T-cell (primary cell): Measurements from ENCODE around the gene DPYD. TPM values are rescaled to one million over a fixed set of nuclear protein-coding genes. Genes with fewer than 3 reads are reported as not detected.

Source experiments
- ATAC-seq, 4 experiments: fragments of 200-7000 bp in 3 of 4; fragments of 150-1000 bp in 1 of 4; cut with Tn5 transposase; replicated peaks in 1 of 4; 1 replicate in 3 of 4; 2 replicates in 1 of 4; pipeline ENCODE4 v1.10.0; 2021; ENCODE audit warnings: moderate library complexity in 3 of 4, mild to moderate bottlenecking in 2 of 4, moderate number of reproducible peaks in 1 of 4
- CTCF ChIA-PET, 2 donors: fragments of 300-600 bp; sonication (Branson Sonifier 250); formaldehyde crosslinking; loops; one replicate each; lab custom pipeline; 2022; ENCODE audit warnings: antibody characterized with exemption in 2 of 2; lab: Charles Lee
- POLR2A ChIA-PET, 2 donors: fragments of 300-600 bp; sonication (Branson Sonifier 250); formaldehyde crosslinking; loops; one replicate each; lab custom pipeline; 2022; ENCODE audit warnings: antibody characterized with exemption in 2 of 2; lab: Charles Lee
- DNase-seq, 35 experiments: peaks; one replicate each; pipeline versions ENCODE4 v3.0.0 to v3.0.0-alpha.2; 2013 to 2023
- H3K27ac ChIP-seq: one replicate; pipeline ENCODE4 v1.5.1; 2013; ENCODE audit warnings: low read length
- H3K27me3 ChIP-seq, 2 experiments: replicated peaks in 1 of 2; 1 replicate in 1 of 2; 2 replicates in 1 of 2; pipeline versions ENCODE4 v1.6.1 to v1.7.0; 2013; ENCODE audit warnings: low read length in 1 of 2, mixed read lengths in 1 of 2; ENCODE audit not compliant: control insufficient read depth in 2 of 2, insufficient read depth in 2 of 2; ENCODE audit errors: extremely low read depth in 1 of 2
- H3K36me3 ChIP-seq, 2 donors: 1 replicate in 1 of 2; 2 replicates in 1 of 2; pipeline versions ENCODE4 v1.6.1 to v1.7.0; 2013; ENCODE audit warnings: low read length in 1 of 2; ENCODE audit not compliant: control insufficient read depth in 2 of 2, insufficient read depth in 1 of 2; ENCODE audit errors: extremely low read depth in 1 of 2
- H3K4me1 ChIP-seq, 2 experiments: 1 replicate in 1 of 2; 2 replicates in 1 of 2; pipeline versions ENCODE4 v1.6.1 to v1.7.0; 2013; ENCODE audit warnings: low read length in 2 of 2, mixed read lengths in 1 of 2; ENCODE audit not compliant: insufficient read depth in 2 of 2, control insufficient read depth in 1 of 2; ENCODE audit errors: extremely low read depth in 1 of 2
- H3K4me3 ChIP-seq, 2 donors: 1 replicate in 1 of 2; 2 replicates in 1 of 2; pipeline versions ENCODE4 v1.5.1 to v1.7.0; 2013; ENCODE audit warnings: mild to moderate bottlenecking in 2 of 2, low read length in 1 of 2, moderate library complexity in 1 of 2; ENCODE audit not compliant: control insufficient read depth in 1 of 2; ENCODE audit errors: extremely low read depth in 1 of 2
- H3K9me3 ChIP-seq: 2 replicates; pipeline ENCODE4 v1.7.0; 2013
- H3K27ac Mint-ChIP-seq, 2 donors: one replicate each; pipeline ENCODE4 v1.8.0; 2020 to 2021; ENCODE audit warnings: mild to moderate bottlenecking in 2 of 2, mixed read lengths in 2 of 2
- H3K27me3 Mint-ChIP-seq, 2 donors: one replicate each; pipeline ENCODE4 v1.8.0; 2021 to 2022; ENCODE audit warnings: mixed read lengths in 2 of 2
- H3K36me3 Mint-ChIP-seq: one replicate; pipeline ENCODE4 v1.8.0; 2021; ENCODE audit warnings: mixed read lengths
- H3K4me1 Mint-ChIP-seq, 3 donors: one replicate each; pipeline ENCODE4 v1.8.0; 2020 to 2022; ENCODE audit warnings: mixed read lengths in 3 of 3, mild to moderate bottlenecking in 1 of 3
- H3K4me3 Mint-ChIP-seq, 3 donors: one replicate each; pipeline ENCODE4 v1.8.0; 2020 to 2022; ENCODE audit warnings: mild to moderate bottlenecking in 3 of 3, mixed read lengths in 3 of 3, moderate library complexity in 3 of 3
- H3K9me3 Mint-ChIP-seq, 3 donors: one replicate each; pipeline ENCODE4 v1.8.0; 2020 to 2022; ENCODE audit warnings: mixed read lengths in 3 of 3
- WGBS: methylation state at CpG from one replicate; pipeline ENCODE4 v1.1.5; 2013; ENCODE audit warnings: missing lambda C conversion rate; ENCODE audit not compliant: insufficient coverage; 5-methylcytosine and 5-hydroxymethylcytosine counted together
- total RNA-seq, 35 experiments: library from RNA in 6 of 35; stranded (reverse) in 6 of 35; fragments of 120-200 nt in 1 of 35; gene quantifications; one replicate each; pipeline versions ENCODE4 v1.2.1 to v1.2.4 and lab custom pipeline; 2013 to 2026

The DPYD gene
- total RNA-seq, 5 donors from 2014 or later (not counting 1 experiment from before 2014, with no cell fraction given), result 39.1 to 74.1 (median 47.8) TPM

DNA sequence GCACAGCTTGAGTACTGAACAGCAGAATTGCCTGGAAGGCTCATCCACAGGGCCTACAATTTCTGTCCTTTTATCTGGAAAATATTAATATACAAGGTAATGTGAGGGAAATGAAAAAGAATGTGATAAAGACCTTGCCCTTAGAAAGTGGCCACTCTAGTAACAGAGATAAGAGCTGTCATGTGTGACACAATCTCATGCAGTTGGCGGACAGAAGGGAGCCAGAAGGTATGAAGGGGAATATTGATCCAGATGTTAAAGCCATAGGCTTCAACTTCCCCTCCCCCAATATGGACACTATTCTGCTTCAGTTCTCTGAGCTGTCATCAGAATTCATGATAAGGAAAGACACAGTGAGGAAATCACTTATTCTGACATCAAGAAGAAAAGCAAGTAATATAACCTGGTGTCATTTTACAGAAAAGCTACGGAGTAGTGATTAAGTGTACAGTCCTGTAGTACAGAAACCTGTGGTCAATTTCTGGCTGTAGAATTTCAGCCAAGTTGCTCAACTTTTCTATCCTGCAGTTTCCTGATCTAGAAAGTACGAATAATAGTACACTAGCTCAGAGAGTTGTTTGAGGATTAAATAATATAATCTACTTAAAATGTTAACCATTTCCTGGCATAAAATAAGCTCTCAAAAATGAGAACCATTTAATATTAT lies 572.1 kb downstream of the DPYD start:
- Histone ChIP-seq H3K36me3 (no peaks in the 10 kb centered on the region), H3K27ac (no peak overlapping the region), H3K9me3 (no peaks in the 10 kb centered on the region), H3K4me3 (no peak overlapping the region), H3K27me3 (no peaks in the 10 kb centered on the region), H3K4me1 (no peaks in the 10 kb centered on the region)
- Mint-ChIP-seq H3K9me3 (no peaks in the 10 kb centered on the region), H3K27me3 (no peaks in the 10 kb centered on the region), H3K4me3 (no peak overlapping the region), H3K36me3 (peaks cover 49% of the 10 kb centered on the region), H3K27ac (no peak overlapping the region), H3K4me1 (no peaks in the 10 kb centered on the region)
- ChIA-PET POLR2A (no interaction called here), CTCF (no interaction called here)
- no peak for DNase-seq
- WGBS, result 100% methylated on average over 1 of the region's 3 CpGs
- ATAC-seq, result no peak

DNA sequence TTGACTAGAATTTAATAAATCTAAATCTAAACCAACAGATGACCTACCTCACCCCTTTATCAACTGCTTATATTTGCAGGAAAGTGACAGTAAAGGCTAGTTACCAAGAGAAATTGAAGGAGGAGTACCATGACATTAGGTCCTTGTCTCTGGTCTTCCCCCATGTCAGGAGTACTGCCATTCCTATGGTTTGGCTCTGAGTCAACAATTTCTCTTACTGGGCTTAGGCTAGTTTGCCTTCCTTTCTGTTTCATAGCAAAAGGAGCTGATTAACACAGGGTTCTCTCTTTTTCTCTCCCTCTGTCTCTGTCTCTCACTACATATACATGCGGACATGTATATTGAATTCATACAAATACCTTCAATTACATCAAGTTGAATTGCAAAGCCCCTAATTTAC lies 579.9 kb downstream of the DPYD start:
- ChIA-PET CTCF (no interaction called here), POLR2A (interaction anchor here in 1 of 2 donors (0.6 kb wide), 1 partner anchor 254 kb away, joined by 10 read pairs; no protein-coding TSS in a partner anchor)
- no peaks in the 10 kb centered on the region for H3K4me1 Mint-ChIP-seq
- DNase-seq (no peak), ATAC-seq (no peak)
- Histone ChIP-seq H3K27ac (no peak overlapping the region), H3K27me3 (no peaks in the 10 kb centered on the region), H3K9me3 (no peaks in the 10 kb centered on the region), H3K4me1 (no peaks in the 10 kb centered on the region), H3K36me3 (no peaks in the 10 kb centered on the region), H3K4me3 (no peak overlapping the region)
- no CpG with 5 or more reads among the region's 1 CpG for WGBS
- no peaks in the 10 kb centered on the region for H3K27me3 Mint-ChIP-seq
- H3K27ac Mint-ChIP-seq, result no peak overlapping the region
- no peak overlapping the region for H3K4me3 Mint-ChIP-seq
- H3K36me3 Mint-ChIP-seq, result peaks cover 52% of the 10 kb centered on the region
- H3K9me3 Mint-ChIP-seq, result no peaks in the 10 kb centered on the region

DNA sequence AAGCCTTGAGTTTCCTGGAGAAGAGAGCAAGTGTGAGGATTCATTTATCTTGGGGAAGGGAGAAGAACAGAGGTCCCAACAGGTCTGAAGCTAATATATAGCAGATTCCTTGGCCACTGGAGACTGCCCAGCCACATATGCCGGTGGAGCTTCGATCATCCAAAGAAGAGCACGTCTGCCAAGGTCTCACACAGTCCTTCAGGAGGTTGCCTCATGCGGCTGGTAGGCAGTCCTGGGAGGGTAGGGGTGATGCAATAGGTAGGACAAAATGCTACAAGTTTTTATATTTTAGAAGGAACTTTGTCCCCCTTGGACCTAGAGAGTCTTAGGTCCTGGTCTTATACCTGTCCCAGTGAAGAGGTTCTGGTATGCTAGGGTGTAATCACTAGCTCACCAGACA lies 582.5 kb downstream of the DPYD start:
- H3K27me3 Mint-ChIP-seq, result no peaks in the 10 kb centered on the region

DNA sequence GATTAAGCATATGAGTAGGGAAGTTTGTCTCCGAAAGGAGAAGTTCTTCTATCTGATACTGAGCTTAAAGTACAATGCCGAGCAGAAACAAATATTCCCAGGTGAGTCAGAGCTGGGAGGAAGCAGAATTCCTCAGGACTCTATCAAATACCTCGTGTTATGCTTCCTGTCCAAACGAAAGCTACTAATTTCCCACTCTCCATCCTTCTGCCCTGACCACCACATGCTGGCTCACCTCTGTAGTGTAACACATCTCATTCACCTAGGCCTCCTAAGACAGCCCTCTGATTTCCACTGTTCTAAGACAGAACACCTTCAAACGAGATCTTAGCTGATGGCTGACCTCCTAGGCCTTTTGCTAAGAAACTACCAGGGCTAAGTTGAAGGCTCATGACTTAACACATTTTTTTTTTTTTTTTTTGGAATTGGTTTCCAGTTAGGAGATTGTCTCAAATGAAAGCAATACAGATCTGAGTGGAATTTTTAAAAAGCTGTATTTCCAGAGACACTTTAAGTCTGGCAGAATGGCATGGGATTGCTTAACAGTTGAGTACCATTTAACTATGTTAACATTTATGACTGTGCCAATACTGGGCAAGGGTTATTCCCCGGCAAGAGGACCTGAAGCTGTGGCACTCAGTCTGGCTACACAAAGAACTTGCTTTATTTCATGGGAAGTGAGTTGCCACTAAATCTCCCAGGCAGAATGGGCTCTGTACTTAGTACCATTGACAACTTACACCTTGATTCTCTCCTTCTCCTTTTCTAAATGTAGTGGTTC lies 583.4 kb downstream of the DPYD start:
- Histone ChIP-seq H3K36me3 (no peaks in the 10 kb centered on the region), H3K4me3 (no peak overlapping the region), H3K4me1 (no peaks in the 10 kb centered on the region), H3K27ac (no peak overlapping the region), H3K27me3 (no peaks in the 10 kb centered on the region), H3K9me3 (no peaks in the 10 kb centered on the region)
- Mint-ChIP-seq H3K4me1 (no peaks in the 10 kb centered on the region), H3K27me3 (no peaks in the 10 kb centered on the region), H3K27ac (no peak overlapping the region), H3K9me3 (no peaks in the 10 kb centered on the region), H3K4me3 (no peak overlapping the region), H3K36me3 (peaks cover 41% of the 10 kb centered on the region)
- DNase-seq, result no peak
- ATAC-seq, result no peak
- ChIA-PET POLR2A (no interaction called here), CTCF (no interaction called here)
- WGBS, result 80% methylated on average over 3 of the region's 6 CpGs

More for the DNA sequence above, 582.5 kb downstream of the DPYD start:
- Mint-ChIP-seq H3K9me3 (no peaks in the 10 kb centered on the region), H3K27ac (no peak overlapping the region), H3K4me1 (no peaks in the 10 kb centered on the region), H3K36me3 (peaks cover 48% of the 10 kb centered on the region), H3K4me3 (no peak overlapping the region)
- CTCF ChIA-PET, result no interaction called here
- Histone ChIP-seq H3K27me3 (no peaks in the 10 kb centered on the region), H3K9me3 (no peaks in the 10 kb centered on the region), H3K4me1 (no peaks in the 10 kb centered on the region), H3K36me3 (no peaks in the 10 kb centered on the region), H3K27ac (no peak overlapping the region), H3K4me3 (no peak overlapping the region)
- POLR2A ChIA-PET, result no interaction called here
- 96% methylated on average over 4 of the region's 4 CpGs for WGBS
- ATAC-seq, result no peak
- no peak for DNase-seq

DNA sequence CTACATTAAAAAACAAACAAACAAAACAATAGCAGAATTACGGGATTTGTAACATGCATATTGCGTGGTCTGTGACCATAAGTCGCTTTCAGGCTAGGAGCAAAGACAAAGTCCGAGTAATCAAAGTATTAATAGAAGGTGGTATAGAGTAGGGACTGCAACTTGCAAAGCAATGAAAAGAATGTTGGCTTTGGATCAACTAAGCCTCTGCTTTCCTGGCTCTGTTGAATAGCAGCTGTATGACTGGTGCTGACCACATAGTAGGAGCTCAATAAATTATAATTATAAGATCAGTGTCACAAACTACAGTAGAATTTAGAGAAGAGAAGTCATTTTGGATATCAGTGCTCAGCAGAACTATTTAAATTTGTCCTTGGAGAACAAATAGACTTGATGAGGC lies 586.4 kb downstream of the DPYD start:
- WGBS, result 93% methylated on average over 2 of the region's 4 CpGs
- CTCF ChIA-PET, result interaction anchor here (0.6 to 0.8 kb wide), 3 partner anchors 32 to 690 kb away, joined by 3 to 4 read pairs (median 4); no protein-coding TSS in a partner anchor

DNA sequence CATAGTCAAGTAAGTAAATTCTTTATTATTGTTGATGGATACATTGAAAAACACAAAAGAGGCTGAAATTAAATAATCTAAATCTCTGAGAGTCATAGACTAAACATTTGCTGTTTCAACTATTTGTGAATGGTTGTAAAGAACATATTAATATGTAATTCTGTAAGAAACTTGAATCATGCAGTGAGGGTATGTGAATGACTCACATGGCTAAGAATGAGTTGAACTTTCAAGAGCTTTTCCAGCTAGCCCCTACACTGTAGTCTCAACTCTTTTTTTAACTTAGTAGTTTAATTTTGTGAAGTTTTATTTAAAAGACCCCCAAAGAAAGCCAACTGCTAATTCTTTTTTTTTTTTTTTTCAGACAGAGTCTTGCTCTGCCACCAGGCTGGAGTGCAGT lies 588.1 kb downstream of the DPYD start:
- Histone ChIP-seq H3K27ac (no peak overlapping the region), H3K27me3 (no peaks in the 10 kb centered on the region), H3K9me3 (no peaks in the 10 kb centered on the region), H3K36me3 (no peaks in the 10 kb centered on the region), H3K4me3 (no peak overlapping the region), H3K4me1 (no peaks in the 10 kb centered on the region)
- Mint-ChIP-seq H3K27ac (no peak overlapping the region), H3K36me3 (peaks cover 10% of the 10 kb centered on the region), H3K4me1 (peaks cover 0 to 5% (median 0%) of the 10 kb centered on the region in 3 donors), H3K9me3 (no peaks in the 10 kb centered on the region), H3K4me3 (no peak overlapping the region), H3K27me3 (no peaks in the 10 kb centered on the region)
- POLR2A ChIA-PET, result no interaction called here
- CTCF ChIA-PET, result no interaction called here
- no peak for DNase-seq
- ATAC-seq, result no peak

More for the DNA sequence above, 586.4 kb downstream of the DPYD start:
- Histone ChIP-seq H3K27ac (no peak overlapping the region), H3K27me3 (no peaks in the 10 kb centered on the region), H3K9me3 (no peaks in the 10 kb centered on the region), H3K36me3 (no peaks in the 10 kb centered on the region), H3K4me3 (no peak overlapping the region), H3K4me1 (no peaks in the 10 kb centered on the region)
- Mint-ChIP-seq H3K27ac (no peak overlapping the region), H3K4me3 (no peak overlapping the region), H3K27me3 (no peaks in the 10 kb centered on the region), H3K9me3 (no peaks in the 10 kb centered on the region), H3K4me1 (no peaks in the 10 kb centered on the region), H3K36me3 (peaks cover 26% of the 10 kb centered on the region)
- ATAC-seq, result no peak
- no peak for DNase-seq
- POLR2A ChIA-PET, result interaction anchor here in 1 of 2 donors (0.6 kb wide), 1 partner anchor 602 kb away, joined by 3 read pairs; no protein-coding TSS in a partner anchor
